HG03378 (cell line): ENCODE measurements around the gene SMR3A.

Experiments used
- ATAC-seq: cut with Tn5 transposase; IDR thresholded peaks from one replicate; pipeline ENCODE4 v1.9.1; 2021; ENCODE audit warnings: mild to moderate bottlenecking, moderate library complexity; ENCODE audit not compliant: unreplicated experiment

The SMR3A gene

DNA sequence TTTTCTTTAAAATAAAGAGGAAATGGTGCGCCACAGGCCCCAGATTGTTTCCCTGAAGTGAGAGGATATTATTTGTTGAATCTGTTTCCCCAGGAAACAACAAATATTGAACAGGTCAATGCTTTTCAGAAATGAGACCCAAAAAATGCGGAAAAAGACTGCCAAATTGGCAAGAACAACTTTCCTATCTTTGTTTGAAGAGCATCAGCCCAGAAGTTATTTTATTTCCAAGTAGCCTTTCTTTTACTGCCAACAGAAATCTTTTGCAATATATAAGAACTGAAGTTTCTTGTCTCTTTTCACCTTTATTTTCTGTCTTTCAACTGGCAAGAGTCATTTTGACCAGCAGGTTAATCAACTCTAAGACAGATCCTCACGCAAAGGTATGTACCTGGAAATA is at the start of gene SMR3A:
Gene SMR3A, plus strand, starts transcription at position 301 of the 400 bp plus-strand sequence. CDS start 1,356 bp downstream, outside the sequence.
- ATAC-seq: no peak

- no peak for ATAC-seq
These were observed 46.8 kb upstream of the SMR3A start for GRCh38 chr4:70313736-70314135.

DNA sequence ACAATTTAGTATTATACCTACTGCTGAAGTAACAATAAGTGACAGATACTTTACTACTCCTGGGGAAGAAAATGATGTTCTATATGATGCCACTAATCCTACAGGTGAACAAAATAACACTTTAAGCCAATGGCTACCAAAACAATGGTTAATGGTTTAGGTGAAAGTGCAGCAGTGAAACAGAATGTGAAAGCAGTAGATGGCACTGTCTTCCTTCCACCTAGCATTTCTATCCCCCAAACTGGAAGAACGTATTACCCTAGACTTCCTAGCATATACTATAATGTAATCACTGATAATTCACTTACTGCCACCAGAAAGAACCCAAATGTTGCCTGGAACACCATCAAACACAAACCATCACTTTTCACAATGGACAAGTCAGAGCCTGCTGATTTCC is 44.6 kb upstream of the SMR3A start:
- ATAC-seq: peak; percentile 77

- ATAC-seq: no peak
These were observed 34.5 kb upstream of the SMR3A start for GRCh38 chr4:70326052-70326451.

DNA sequence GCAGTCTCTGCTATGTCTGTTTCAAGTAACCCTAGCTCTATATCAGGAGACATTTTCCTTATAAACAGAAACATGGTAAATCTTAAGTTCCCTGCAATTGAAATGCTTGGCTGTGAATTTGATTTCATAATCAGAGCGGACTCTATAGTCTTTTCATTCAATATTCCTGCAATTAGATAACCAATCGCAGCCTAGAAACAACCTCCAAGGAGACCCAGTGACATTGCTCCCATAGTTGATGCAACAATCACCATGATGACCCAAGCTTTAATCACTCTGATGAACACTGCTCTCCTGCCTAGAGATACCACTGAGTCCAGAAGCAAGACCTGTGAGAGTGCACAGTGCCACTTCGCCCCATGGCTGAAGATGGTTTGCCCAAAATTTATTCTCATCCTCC is 25.9 kb upstream of the SMR3A start, which contains the start of gene CABS1:
Gene CABS1, plus strand, starts transcription at position 301 of the 400 bp plus-strand sequence. Its CDS starts 59 bp downstream, at position 360.
- no peak for ATAC-seq

DNA sequence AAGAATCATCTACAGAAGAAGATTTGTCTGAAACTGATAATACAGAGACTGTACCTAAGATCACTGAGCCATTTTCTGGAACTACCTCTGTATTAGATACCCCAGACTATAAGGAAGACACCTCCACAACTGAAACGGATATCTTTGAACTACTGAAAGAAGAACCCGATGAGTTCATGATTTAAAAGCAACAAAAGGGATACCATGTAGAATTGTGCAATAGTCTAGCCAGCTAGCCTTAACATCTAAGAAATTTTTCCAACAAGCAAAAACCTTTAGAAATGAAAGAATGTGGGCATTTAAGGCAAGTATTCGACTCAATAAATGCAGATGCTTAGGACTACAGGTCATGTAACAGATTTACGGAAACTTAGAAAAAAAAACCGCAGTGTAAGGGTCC is 24.5 kb upstream of the SMR3A start:
- ATAC-seq: no peak

GRCh38 chr4:70337886-70338420 is 22.6 kb upstream of the SMR3A start:
- no peak for ATAC-seq

- ATAC-seq: peak; percentile 45
These were observed 4.4 kb upstream of the SMR3A start for GRCh38 chr4:70356185-70356584.

DNA sequence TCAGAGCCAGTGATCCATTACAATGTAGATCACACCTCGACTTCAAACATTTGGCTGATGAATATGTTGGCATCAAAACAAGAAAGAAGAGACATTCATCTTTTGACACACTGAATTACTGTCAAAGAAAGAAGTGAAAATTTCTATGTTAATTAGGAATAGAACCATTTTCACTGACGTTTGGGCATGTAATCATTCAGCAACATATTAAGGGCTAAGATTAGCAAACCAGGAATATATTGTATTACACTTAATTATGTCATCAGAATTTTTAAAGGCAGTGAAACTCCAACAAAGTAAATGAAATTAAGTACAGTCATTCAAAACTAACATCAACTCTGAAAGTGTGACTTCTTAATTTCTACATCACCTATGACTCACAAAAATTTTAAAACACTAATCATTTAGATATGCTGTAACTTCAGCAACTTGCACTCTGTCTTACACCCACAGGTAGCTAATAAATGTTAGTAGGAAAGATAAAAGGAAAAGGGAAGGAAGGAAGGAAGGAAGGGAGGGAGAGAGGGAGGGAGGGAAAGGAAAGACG is 1.4 kb upstream of the SMR3A start:
- no peak for ATAC-seq

GRCh38 chr4:70364002-70364401 is 3.4 kb downstream of the SMR3A start:
- ATAC-seq: no peak

DNA sequence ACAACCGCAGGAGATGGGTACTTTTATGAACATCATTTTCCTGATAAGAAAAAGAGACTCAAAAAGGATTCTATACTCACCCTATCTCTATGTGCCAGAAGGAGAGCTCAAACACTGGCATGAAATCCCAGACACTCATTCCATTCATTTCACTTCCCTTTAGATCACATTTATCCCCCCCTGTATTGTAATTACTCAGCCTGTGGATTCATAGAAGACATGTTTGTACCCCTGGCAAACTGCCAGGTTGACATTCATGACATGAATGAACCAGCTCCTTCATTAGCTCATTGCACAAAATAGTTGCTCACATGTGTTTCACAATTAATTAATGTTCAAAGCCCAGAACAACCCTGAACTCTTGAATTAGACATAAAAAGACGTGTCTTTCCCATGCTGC is 4.9 kb downstream of the SMR3A start:
- no peak for ATAC-seq

- ATAC-seq: no peak
These were observed 7.3 kb downstream of the SMR3A start for GRCh38 chr4:70367813-70368212.

DNA sequence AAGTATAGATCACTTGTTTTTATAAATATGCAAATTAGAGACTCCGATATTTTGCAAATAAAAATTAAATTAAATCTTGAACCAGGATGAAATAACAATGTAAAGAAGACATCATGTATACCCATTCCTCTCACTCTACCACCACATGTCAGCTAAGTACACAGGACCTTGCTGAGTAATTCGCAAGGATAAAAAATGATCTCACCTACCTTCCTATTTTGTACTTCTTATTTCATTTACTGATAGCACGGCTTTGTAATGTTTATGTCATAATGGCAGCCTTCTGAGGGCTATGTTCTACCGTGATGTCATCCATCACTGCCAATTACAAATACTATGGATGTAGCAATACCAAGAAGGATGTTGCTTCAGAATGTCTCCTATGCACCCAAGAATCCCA is 11.4 kb downstream of the SMR3A start:
- ATAC-seq: no peak

GRCh38 chr4:70372760-70373159 is 12.2 kb downstream of the SMR3A start:
- ATAC-seq: no peak

DNA sequence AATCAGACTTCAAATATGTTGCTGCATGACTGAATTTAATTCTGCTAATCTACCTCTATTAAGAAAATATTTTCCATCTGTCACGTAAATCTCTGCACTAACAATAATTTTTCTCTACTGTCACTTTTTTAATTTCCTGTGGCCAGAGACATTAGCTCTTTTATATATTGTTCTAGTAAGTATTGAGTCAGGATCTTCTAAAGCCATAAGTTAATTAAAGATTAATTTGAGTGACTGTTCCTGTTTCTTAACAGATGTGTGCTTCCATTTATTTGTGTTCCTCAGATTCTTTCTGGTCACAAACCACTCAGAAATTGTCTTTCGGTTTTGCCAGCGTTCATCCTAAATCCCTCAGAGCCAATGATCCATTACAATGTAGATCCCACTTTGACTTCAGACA is 20.0 kb downstream of the SMR3A start:
- no peak for ATAC-seq

- no peak for ATAC-seq
These were observed 22.2 kb downstream of the SMR3A start, which contains the start of gene SMR3B for GRCh38 chr4:70382691-70383181. Gene SMR3B (plus strand): TSS chr4:70383131. CDS start chr4:70384511, 1,380 bp downstream.

GRCh38 chr4:70392057-70392776 is 31.7 kb downstream of the SMR3A start:
- ATAC-seq: peak; percentile 62

GRCh38 chr4:70397580-70397979 is 37.0 kb downstream of the SMR3A start, which contains the start of gene OPRPN:
Gene OPRPN (plus strand): TSS chr4:70397940. CDS start chr4:70399286, 1,346 bp downstream.
- ATAC-seq: no peak

DNA sequence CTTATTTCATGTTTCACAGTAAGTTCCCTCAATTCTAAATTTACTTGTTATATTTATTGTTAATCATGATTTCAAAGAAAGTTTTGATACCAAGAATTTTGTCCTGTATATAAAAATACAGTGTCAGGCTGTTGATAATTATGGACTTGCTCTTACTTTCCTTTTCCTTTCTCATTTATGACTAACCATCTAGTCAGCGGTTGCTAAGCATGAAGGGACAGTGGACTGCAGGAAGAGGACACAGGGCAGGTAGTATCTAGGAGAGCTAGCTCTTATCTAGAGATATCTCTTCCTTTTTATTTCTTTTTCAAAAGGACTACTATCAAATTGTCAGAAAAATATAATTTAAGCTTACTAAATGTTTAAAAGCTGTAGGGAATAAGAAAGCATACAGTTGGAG is 38.8 kb downstream of the SMR3A start:
- ATAC-seq: peak; percentile 58

DNA sequence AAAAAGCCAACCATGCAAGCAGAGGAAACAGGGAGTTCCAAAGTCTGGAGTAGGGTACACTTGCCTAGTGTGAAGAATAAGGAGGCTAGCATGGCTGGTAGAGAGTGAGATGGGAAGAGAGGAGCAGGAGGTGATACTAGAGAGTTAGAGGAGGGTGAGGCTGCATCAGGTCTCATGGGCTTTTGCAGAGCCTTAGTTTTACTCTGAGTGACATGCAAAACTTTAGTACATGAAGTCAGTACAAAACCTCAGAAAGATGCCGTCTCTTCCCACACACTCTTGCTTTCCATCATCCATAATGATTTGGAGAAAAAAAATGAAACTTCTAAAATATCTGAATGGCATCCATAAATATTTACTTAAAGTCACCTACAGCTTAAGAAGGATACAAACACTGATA is 42.2 kb downstream of the SMR3A start:
- ATAC-seq: peak; percentile 49

GRCh38 chr4:70405765-70406164 is 45.2 kb downstream of the SMR3A start:
- peak; percentile 71 for ATAC-seq
